ENCODE results near the gene DDN.

DDN gene

GRCh38 chr12:48981757-48982157, 17.4 kb downstream of the DDN start:
- DNase-seq (ENCODE audit: low spot score) = no peak

GRCh38 chr12:48980953-48981756, 18.0 kb downstream of the DDN start:
- DNase-seq (ENCODE audit: low spot score) = no peak

DNA sequence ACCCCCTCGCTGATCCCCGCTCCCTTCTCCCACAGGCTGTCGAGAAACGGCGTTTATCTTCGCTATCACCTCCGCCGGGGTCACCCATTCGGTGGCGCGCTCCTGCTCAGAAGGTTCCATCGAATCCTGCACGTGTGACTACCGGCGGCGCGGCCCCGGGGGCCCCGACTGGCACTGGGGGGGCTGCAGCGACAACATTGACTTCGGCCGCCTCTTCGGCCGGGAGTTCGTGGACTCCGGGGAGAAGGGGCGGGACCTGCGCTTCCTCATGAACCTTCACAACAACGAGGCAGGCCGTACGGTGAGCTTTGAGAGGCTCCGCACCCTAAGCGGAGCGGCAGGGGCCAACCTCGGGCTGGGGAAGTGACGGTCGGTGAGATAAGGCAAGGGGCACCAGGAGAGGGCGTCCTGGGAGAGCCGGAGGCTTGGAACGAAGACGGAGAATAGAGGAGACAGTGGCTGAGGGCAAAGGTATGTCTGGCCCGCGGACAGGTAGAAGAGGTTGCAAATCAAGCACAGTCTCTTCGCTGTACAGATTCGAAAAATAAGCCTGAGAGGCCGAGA, 18.7 kb downstream of the DDN start:
- DNase-seq (ENCODE audit: low spot score) = no peak

- no peak for DNase-seq (ENCODE audit: low spot score)
These were observed 19.4 kb downstream of the DDN start for GRCh38 chr12:48979602-48980388.

GRCh38 chr12:48978741-48979601, 20.2 kb downstream of the DDN start:
- no peak for DNase-seq (ENCODE audit: low spot score)

DNA sequence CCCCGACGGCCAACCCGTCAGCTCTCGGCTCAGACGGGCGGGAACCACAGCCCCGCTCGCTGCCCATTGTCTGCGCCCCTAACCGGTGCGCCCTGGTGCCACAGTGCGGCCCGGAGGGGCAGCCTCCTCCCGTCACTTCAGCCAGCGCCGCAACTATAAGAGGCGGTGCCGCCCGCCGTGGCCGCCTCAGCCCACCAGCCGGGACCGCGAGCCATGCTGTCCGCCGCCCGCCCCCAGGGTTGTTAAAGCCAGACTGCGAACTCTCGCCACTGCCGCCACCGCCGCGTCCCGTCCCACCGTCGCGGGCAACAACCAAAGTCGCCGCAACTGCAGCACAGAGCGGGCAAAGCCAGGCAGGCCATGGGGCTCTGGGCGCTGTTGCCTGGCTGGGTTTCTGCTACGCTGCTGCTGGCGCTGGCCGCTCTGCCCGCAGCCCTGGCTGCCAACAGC, 20.9 kb downstream of the DDN start, which contains the start of gene WNT1:
WNT1 (plus strand) TSS at position 32 of the 450 bp plus-strand sequence; CDS start at position 361, 329 bp downstream.
- DNase-seq (ENCODE audit: low spot score) = no peak

- peak; percentile 83 for DNase-seq (ENCODE audit: low spot score)
These were observed 21.6 kb downstream of the DDN start for GRCh38 chr12:48977290-48978281.

- DNase-seq (ENCODE audit: low spot score) = no peak
These were observed 25.1 kb downstream of the DDN start for GRCh38 chr12:48973941-48974673.

DNA sequence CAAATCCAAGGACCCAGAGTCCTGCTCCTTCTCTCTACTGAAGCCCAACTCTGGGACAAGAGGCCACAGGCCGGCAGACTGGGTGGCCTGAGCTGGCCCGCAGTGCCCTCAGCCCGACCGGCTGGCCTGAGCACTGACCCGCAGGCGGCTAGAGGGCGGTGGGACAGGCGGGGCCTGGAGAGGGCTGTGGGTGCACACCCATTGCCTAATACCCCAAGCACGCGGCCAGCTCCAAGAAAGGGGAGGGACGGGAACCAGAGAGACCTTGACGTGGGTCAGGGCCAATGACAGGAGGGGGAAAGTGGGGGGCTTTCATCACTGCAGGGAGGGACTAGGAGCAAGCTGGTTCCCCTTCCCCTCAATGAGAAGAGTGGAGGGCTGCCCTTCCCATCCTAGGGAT, 25.6 kb downstream of the DDN start:
- no peak for DNase-seq (ENCODE audit: low spot score)

- no peak for DNase-seq (ENCODE audit: low spot score)
These were observed 26.2 kb downstream of the DDN start for GRCh38 chr12:48972952-48973483.

DNA sequence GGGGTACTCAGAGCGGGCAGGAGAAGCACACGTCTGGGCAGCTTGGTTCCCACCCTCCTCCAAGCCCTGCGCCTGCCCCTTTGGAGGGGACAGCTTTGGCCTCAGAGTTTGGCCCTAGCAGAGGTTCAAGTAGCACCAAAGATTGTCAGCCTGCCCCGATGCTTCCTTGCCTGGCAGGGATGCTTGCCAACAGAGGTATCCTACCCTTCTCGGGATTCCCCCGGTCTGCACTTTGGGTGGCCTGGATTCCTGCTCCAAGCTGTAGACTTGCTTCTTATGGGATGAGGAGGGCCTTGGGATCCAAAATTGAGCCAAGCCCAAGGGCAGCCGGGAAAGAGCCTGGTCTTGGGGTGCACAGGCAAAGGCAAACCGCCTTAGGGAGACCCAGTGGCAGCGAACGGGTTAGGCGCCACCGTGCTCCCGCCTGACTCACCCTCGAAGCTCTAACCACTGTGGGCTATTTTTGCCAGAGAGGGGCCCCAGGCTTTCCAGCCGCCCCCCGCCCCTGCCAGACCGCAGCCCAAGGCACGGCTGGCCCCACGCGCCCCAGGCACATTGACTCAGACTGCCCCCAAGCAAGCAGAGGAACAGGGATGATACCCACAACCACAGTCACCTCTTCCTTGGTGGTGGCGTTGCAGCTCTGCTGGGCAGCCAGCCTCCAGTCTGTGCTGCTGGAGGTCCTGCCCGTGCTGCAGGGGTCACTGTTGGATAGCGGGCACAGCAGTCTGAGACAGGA, 26.8 kb downstream of the DDN start:
- DNase-seq (ENCODE audit: low spot score) = no peak

- DNase-seq (ENCODE audit: low spot score) = no peak
These were observed 28.4 kb downstream of the DDN start for GRCh38 chr12:48970702-48971334.

DNA sequence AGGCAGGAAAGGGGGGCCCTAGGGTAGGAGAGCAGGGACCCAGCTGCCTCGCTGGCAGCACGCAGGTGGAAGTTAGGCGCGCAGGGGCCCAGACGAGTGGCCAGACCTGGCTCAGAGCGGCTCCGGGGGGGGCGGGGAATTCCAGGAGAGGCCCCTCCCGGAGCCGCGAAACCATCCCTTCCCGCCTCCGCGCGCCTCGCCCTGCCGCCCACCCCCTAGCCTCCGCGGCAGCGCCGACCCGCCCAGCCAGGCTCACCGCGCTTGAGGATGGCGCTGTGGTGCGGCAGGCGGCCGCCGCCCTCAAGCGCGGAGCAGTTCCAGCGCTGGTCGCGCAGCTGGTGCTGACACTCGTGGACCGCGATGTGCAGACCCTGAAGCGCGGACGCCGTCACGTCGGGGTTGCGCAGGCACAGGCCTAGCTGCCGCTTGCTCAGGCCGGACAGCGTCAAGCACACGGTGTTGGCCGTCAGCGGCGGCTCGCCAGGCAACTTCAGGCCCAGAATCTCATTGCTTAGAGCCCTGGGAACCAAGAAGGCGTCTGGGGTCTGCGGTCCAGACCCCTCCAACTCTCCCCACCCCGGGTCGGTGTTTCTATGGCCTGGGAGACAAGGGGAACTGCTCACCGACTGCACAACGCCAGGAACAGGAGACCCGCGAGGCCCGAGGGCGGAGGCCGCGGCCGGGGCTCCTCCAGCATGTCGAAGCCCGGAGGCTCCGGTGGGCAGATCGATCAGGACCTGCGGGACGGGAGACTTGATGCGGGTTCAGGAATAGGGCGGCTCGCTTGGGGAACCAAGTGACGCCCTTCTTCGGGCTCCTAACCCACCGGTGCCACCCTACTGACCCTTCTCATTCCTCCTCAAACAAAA, 29.1 kb downstream of the DDN start:
- no peak for DNase-seq (ENCODE audit: low spot score)

GRCh38 chr12:48969160-48969771, 29.9 kb downstream of the DDN start:
- peak; percentile 17 for DNase-seq (ENCODE audit: low spot score)

- DNase-seq (ENCODE audit: low spot score) = no peak
These were observed 30.7 kb downstream of the DDN start for GRCh38 chr12:48968467-48968866.

- DNase-seq (ENCODE audit: low spot score) = peak; percentile 7
These were observed 31.2 kb downstream of the DDN start for GRCh38 chr12:48967991-48968390.

Data from AG08396 (cell line).